SKM-1 treated with dmso at 0.1 percent for 144 hours (cell line): ENCODE measurements around the gene CXCR1.
"Not testable (repeated sequence)": the region's sequence is repeated elsewhere in the genome, so short reads cannot be mapped to it uniquely, and the experiment has no call there.

ENCODE experiments used
- DNase-seq: peaks from one replicate; lab custom pipeline; 2025; ENCODE audit not compliant: unreplicated experiment; lab: John Stamatoyannopoulos, UW

CXCR1 gene

DNA sequence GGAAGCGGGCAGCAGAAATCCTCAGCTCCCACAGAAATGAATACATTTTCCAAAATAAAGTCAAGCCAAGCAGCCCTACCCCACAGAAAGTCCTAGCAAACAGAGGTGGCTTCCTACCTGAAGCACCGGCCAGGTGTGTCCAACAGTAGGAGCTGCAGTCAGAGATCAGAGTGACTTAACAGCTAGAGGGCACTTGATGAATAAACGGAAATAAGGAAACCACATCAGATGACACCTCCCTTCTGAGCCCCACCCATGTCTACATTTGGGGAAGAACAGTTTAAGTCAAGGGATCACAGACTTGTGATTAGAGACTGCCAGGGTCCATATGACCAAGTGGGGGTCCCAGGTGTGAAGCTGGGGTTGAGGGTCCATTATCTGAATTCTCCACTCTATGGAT, at the start of gene CXCR1:
CXCR1 (minus strand) TSS at position 172 of the 400 bp plus-strand sequence. CDS start 1,751 bp downstream, outside the sequence.
- DNase-seq, result peak; percentile 61

GRCh38 chr2:218216336-218216673, 49.5 kb upstream of the CXCR1 start:
- DNase-seq, result no peak

GRCh38 chr2:218214116-218214515, 47.4 kb upstream of the CXCR1 start:
- no peak for DNase-seq

GRCh38 chr2:218209078-218209477, 42.3 kb upstream of the CXCR1 start:
- DNase-seq, result no peak

DNA sequence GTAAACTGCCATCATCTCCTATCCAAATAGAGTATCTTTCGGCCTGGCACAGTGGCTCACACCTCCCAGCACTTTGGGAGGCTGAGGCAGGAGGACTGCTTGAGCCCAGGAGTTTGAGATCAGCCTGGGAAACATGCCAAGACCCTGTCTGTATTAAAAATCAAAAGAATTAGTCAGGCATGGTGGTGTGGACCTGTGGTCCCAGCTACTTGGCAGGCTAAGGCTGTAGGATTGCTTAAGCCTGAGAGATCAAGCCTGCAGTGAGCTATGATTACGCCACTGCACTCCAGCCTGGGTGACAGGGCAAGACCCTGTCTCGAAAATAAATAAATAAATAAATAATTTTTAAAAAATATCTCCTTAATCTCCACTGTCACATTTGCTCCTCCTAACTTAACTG, 35.5 kb upstream of the CXCR1 start:
- no peak for DNase-seq

- DNase-seq, result no peak
Measured at GRCh38 chr2:218196974-218197373, 30.2 kb upstream of the CXCR1 start.

GRCh38 chr2:218194880-218195279, 28.1 kb upstream of the CXCR1 start:
- DNase-seq, result no peak

GRCh38 chr2:218193701-218194100, 26.9 kb upstream of the CXCR1 start:
- DNase-seq, result no peak

GRCh38 chr2:218192902-218193430, 26.2 kb upstream of the CXCR1 start:
- peak; percentile 40 for DNase-seq

GRCh38 chr2:218188528-218188927, 21.8 kb upstream of the CXCR1 start:
- no peak for DNase-seq

- no peak for DNase-seq
Measured at GRCh38 chr2:218187296-218188015, 20.7 kb upstream of the CXCR1 start.

DNA sequence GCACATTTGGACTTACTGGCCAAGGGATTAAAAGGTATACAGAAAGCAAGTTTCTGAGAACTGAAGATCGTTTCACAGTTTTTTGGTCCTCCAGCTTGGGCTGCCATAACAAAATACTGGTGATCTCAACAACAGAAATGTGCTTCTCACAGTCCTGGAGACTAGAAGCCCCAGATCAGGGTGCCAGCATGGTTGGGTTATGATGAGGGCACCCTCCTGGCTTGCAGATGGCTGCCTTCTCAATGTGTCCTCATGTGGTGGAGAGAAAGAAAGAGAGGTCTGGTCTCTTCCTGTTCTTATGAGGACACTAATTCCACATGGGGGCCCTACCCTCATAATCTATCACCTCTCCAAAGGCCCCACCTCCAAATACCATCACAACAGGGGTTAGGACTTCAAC, 20.1 kb upstream of the CXCR1 start:
- DNase-seq, result no peak

DNA sequence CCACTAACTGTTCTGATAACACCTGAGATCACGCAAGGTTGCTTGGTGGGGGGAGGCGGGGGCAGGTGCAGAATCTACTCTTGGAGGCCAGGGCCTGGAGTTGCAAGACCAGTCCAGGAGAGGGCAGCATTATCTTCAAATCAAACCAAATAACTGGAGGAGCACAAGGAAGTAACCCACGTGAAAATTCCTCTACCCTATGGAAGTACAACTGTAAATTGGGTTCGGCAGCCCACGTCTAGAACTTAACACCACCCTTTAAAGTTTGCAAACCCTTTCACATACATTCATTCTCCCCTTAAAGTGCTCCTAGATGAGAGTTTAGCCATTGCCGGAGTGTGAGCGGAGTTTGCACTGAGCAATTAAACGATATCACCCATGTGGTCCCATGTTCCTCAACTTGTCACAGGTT, 19.6 kb upstream of the CXCR1 start:
- DNase-seq, result peak; percentile 80

GRCh38 chr2:218184331-218184730, 17.6 kb upstream of the CXCR1 start:
- DNase-seq, result no peak

- no peak for DNase-seq
Measured at GRCh38 chr2:218180467-218181114, 13.8 kb upstream of the CXCR1 start.

DNA sequence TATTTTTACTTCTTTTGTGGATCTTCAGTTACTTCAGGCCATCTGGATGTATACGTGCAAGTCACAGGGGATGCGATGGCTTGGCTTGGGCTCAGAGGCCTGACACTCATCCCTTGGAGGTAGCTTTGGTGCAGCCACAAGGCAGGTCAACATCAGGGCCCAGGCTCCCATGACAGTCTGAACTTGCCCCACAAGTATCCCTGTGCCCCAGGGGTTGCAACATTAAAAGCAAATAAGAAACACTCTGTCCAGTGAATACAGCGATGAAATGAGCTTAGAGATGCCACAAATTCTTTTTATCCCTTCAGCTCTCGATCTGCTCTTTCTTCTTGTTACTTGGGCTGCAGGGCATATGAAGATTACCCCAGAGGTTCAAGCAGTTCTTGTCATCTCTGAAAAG, 13.0 kb upstream of the CXCR1 start:
- DNase-seq, result no peak

- no peak for DNase-seq
Measured at GRCh38 chr2:218172845-218173244, 6.1 kb upstream of the CXCR1 start.

GRCh38 chr2:218171744-218172143, 5.0 kb upstream of the CXCR1 start:
- DNase-seq, result not testable (repeated sequence)

GRCh38 chr2:218169757-218170546, 3.2 kb upstream of the CXCR1 start:
- DNase-seq, result no peak

- DNase-seq, result peak; percentile 50
Measured at GRCh38 chr2:218168635-218169462, 2.1 kb upstream of the CXCR1 start.

DNA sequence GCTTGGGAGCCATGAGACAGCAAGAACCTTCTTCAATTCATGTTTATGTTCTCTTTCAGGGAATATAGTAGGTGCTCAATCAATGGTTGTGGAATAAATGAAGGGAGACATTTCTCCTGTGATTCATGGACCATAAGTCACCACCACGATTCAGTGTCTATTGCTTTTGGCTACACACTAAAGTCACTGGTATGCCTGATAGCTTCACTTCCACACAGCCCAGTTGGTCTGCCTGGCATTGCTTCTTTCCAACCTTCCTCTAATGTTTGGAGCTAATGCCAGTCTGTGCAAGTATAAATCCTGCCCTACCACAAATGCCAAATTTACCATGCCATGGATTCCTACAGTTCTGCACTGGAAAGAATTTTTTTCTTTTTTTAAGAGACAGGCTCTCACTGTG, 1.3 kb upstream of the CXCR1 start:
- DNase-seq, result no peak
